ENCODE measurements around the gene ACTR10. TPM values are rescaled to one million over a fixed set of nuclear protein-coding genes. Genes with fewer than 3 reads are reported as not detected.

ACTR10 gene
- total RNA-seq, 2 donors from 2014 or later = 63.2 to 105 TPM

GRCh38 chr14:58272588-58273372 lies 72.8 kb downstream of the ACTR10 start:
- Histone ChIP-seq H3K9me3 (no peaks in the 10 kb centered on the region), H3K4me1 (replicated peaks) (no peaks in the 10 kb centered on the region), H3K36me3 (peaks cover 6 to 8% of the 10 kb centered on the region in 2 donors), H3K4me3 (no peak overlapping the region), H3K27me3 (replicated peaks; ENCODE audit: insufficient read depth) (no peaks in the 10 kb centered on the region), H3K27ac (no peak overlapping the region)
- peak; percentile 8 for TF ChIP-seq POLR2AphosphoS5 (IDR thresholded peaks at IDR 0.05)
- no peak for TF ChIP-seq POLR2A (IDR thresholded peaks at IDR 0.05)
- intact Hi-C loops (cut with DNase I) = no loop called here
- no peak for DNase-seq (ENCODE audit: low spot score)
- 66% methylated on average over 4 of the region's 4 CpGs for WGBS

- H3K36me3 ChIP-seq = peaks cover 0 to 6% of the 10 kb centered on the region in 2 donors
- no peak overlapping the region for H3K27ac ChIP-seq
- no peaks in the 10 kb centered on the region for H3K4me1 ChIP-seq (replicated peaks)
- TF ChIP-seq POLR2A (IDR thresholded peaks at IDR 0.05) (no peak), CTCF (IDR thresholded peaks at IDR 0.05) (no peak), POLR2AphosphoS5 (IDR thresholded peaks at IDR 0.05) (no peak)
- DNase-seq (ENCODE audit: low spot score) = no peak
- no peak overlapping the region for H3K4me3 ChIP-seq
- H3K9me3 ChIP-seq = no peaks in the 10 kb centered on the region
- intact Hi-C loops (cut with DNase I) = no loop called here
- no peaks in the 10 kb centered on the region for H3K27me3 ChIP-seq (replicated peaks; ENCODE audit: insufficient read depth)
These were observed 74.9 kb downstream of the ACTR10 start for GRCh38 chr14:58274881-58275280.

GRCh38 chr14:58275527-58276190 lies 75.7 kb downstream of the ACTR10 start:
- intact Hi-C loops (cut with DNase I) = no loop called here
- peaks cover 0 to 6% of the 10 kb centered on the region in 2 donors for H3K36me3 ChIP-seq

GRCh38 chr14:58276208-58276607 lies 76.3 kb downstream of the ACTR10 start:
- H3K27ac ChIP-seq = no peak overlapping the region
- no peaks in the 10 kb centered on the region for H3K27me3 ChIP-seq (replicated peaks; ENCODE audit: insufficient read depth)
- no peaks in the 10 kb centered on the region for H3K9me3 ChIP-seq
- H3K4me1 ChIP-seq (replicated peaks) = no peaks in the 10 kb centered on the region
- H3K36me3 ChIP-seq = peaks cover 0 to 6% of the 10 kb centered on the region in 2 donors
- 74% methylated on average over 1 of the region's 1 CpG for WGBS
- intact Hi-C loops (cut with DNase I) = no loop called here
- no peak overlapping the region for H3K4me3 ChIP-seq
- TF ChIP-seq POLR2AphosphoS5 (IDR thresholded peaks at IDR 0.05) = no peak
- TF ChIP-seq POLR2A (IDR thresholded peaks at IDR 0.05) = no peak
- TF ChIP-seq CTCF (IDR thresholded peaks at IDR 0.05) = no peak
- no peak for DNase-seq (ENCODE audit: low spot score)

More at GRCh38 chr14:58275527-58276190, 75.7 kb downstream of the ACTR10 start:
- TF ChIP-seq POLR2AphosphoS5 (IDR thresholded peaks at IDR 0.05) = no peak
- no peak for TF ChIP-seq POLR2A (IDR thresholded peaks at IDR 0.05)
- TF ChIP-seq CTCF (IDR thresholded peaks at IDR 0.05) = no peak
- H3K27ac ChIP-seq = no peak overlapping the region
- no peaks in the 10 kb centered on the region for H3K9me3 ChIP-seq
- WGBS = 82% methylated on average over 2 of the region's 2 CpGs
- no peaks in the 10 kb centered on the region for H3K27me3 ChIP-seq (replicated peaks; ENCODE audit: insufficient read depth)
- no peaks in the 10 kb centered on the region for H3K4me1 ChIP-seq (replicated peaks)
- no peak overlapping the region for H3K4me3 ChIP-seq
- DNase-seq (ENCODE audit: low spot score) = no peak

GRCh38 chr14:58278177-58278576 lies 78.2 kb downstream of the ACTR10 start:
- WGBS = 94% methylated on average over 8 of the region's 8 CpGs
- Histone ChIP-seq H3K9me3 (no peaks in the 10 kb centered on the region), H3K36me3 (peaks cover 0 to 1% of the 10 kb centered on the region in 2 donors), H3K4me3 (no peak overlapping the region), H3K4me1 (replicated peaks) (no peaks in the 10 kb centered on the region), H3K27ac (no peak overlapping the region), H3K27me3 (replicated peaks; ENCODE audit: insufficient read depth) (no peaks in the 10 kb centered on the region)
- intact Hi-C loops (cut with DNase I) = no loop called here
- no peak for DNase-seq (ENCODE audit: low spot score)
- TF ChIP-seq POLR2AphosphoS5 (IDR thresholded peaks at IDR 0.05) (no peak), CTCF (IDR thresholded peaks at IDR 0.05) (no peak), POLR2A (IDR thresholded peaks at IDR 0.05) (no peak)
